Mesenchymal stem cell (in vitro differentiated cells and primary cell): ENCODE results near the gene POLR2C.

ENCODE experiments used
- DNase-seq: peaks from one replicate; pipeline ENCODE4 v3.0.0-alpha.2; 2013
- H2AFZ ChIP-seq: one replicate; pipeline ENCODE4 v1.6.1; 2013; ENCODE audit warnings: low read depth, mild to moderate bottlenecking, control low read depth, inconsistent platforms, low read length, moderate library complexity
- H2AK5ac ChIP-seq: 2 replicates; pipeline ENCODE4 v1.6.1; 2013; ENCODE audit warnings: low read length, moderate library complexity, mild to moderate bottlenecking, inconsistent platforms; ENCODE audit not compliant: severe bottlenecking
- H2BK120ac ChIP-seq: one replicate; pipeline ENCODE4 v1.6.1; 2013; ENCODE audit warnings: low read depth, mild to moderate bottlenecking, inconsistent platforms, low read length, moderate library complexity
- H2BK12ac ChIP-seq, 2 experiments: one replicate each; pipeline ENCODE4 v1.6.1; 2013; ENCODE audit warnings: inconsistent platforms in 2 of 2, low read length in 2 of 2, mild to moderate bottlenecking in 2 of 2, moderate library complexity in 2 of 2, control low read depth in 1 of 2
- H2BK15ac ChIP-seq: one replicate; pipeline ENCODE4 v1.6.1; 2013; ENCODE audit warnings: mild to moderate bottlenecking, low read depth, inconsistent platforms; ENCODE audit not compliant: poor library complexity, severe bottlenecking
- H2BK5ac ChIP-seq: 2 replicates; pipeline ENCODE4 v1.6.1; 2013; ENCODE audit warnings: low read depth, mild to moderate bottlenecking, low read length, control low read depth, inconsistent platforms; ENCODE audit not compliant: poor library complexity, severe bottlenecking
- H3K14ac ChIP-seq, 2 experiments: one replicate each; pipeline ENCODE4 v1.6.1; 2013; ENCODE audit warnings: inconsistent platforms in 2 of 2, low read length in 2 of 2, control low read depth in 1 of 2, mild to moderate bottlenecking in 1 of 2, moderate library complexity in 1 of 2
- H3K18ac ChIP-seq, 2 experiments: one replicate each; pipeline ENCODE4 v1.6.1; 2013; ENCODE audit warnings: inconsistent platforms in 2 of 2, low read length in 2 of 2, control low read depth in 1 of 2, low read depth in 1 of 2, mild to moderate bottlenecking in 1 of 2
- H3K23ac ChIP-seq, 2 experiments: one replicate each; pipeline ENCODE4 v1.6.1; 2013; ENCODE audit warnings: inconsistent platforms in 2 of 2, low read length in 2 of 2, mild to moderate bottlenecking in 2 of 2, moderate library complexity in 2 of 2, control low read depth in 1 of 2
- H3K27ac ChIP-seq: 2 replicates; pipeline ENCODE4 v1.5.1; 2013; ENCODE audit warnings: mild to moderate bottlenecking, moderate library complexity, low read length, control low read depth, inconsistent platforms; ENCODE audit not compliant: poor library complexity, severe bottlenecking
- H3K27me3 ChIP-seq, 2 experiments: 2 replicates each; pipeline versions ENCODE4 v1.6.1 to v1.7.0; 2013; ENCODE audit warnings: low read length in 2 of 2, mild to moderate bottlenecking in 2 of 2, moderate library complexity in 2 of 2, control low read depth in 1 of 2, inconsistent platforms in 1 of 2; ENCODE audit not compliant: control insufficient read depth in 1 of 2, insufficient read depth in 1 of 2
- H3K36me3 ChIP-seq, 2 experiments: 2 replicates each; pipeline versions ENCODE4 v1.6.1 to v1.7.0; 2013; ENCODE audit warnings: low read length in 2 of 2, control low read depth in 1 of 2, inconsistent platforms in 1 of 2, low read depth in 1 of 2, mild to moderate bottlenecking in 1 of 2; ENCODE audit not compliant: insufficient read depth in 2 of 2, control insufficient read depth in 1 of 2
- H3K4ac ChIP-seq, 2 experiments: one replicate each; pipeline ENCODE4 v1.6.1; 2013; ENCODE audit warnings: inconsistent platforms in 2 of 2, low read length in 2 of 2, mild to moderate bottlenecking in 2 of 2, moderate library complexity in 2 of 2, control low read depth in 1 of 2, low read depth in 1 of 2
- H3K4me1 ChIP-seq: 2 replicates; pipeline ENCODE4 v1.6.1; 2013; ENCODE audit warnings: low read depth, low read length, control low read depth; ENCODE audit not compliant: control insufficient read depth, insufficient read depth
- H3K4me2 ChIP-seq: 2 replicates; pipeline ENCODE4 v1.6.1; 2013; ENCODE audit warnings: low read length, mild to moderate bottlenecking, inconsistent platforms; ENCODE audit not compliant: poor library complexity, severe bottlenecking
- H3K4me3 ChIP-seq, 2 experiments: 2 replicates each; pipeline versions ENCODE4 v1.5.1 to v1.7.0; 2013; ENCODE audit warnings: low read length in 2 of 2, mild to moderate bottlenecking in 2 of 2, control low read depth in 1 of 2, low read depth in 1 of 2; ENCODE audit not compliant: insufficient read depth in 1 of 2
- H3K79me1 ChIP-seq: replicated peaks from 2 replicates; pipeline ENCODE4 v1.6.1; 2013; ENCODE audit warnings: mild to moderate bottlenecking, control low read depth, low read length, inconsistent platforms; ENCODE audit not compliant: poor library complexity, severe bottlenecking
- H3K9ac ChIP-seq: 2 replicates; pipeline ENCODE4 v1.7.0; 2013; ENCODE audit warnings: mild to moderate bottlenecking, low read length, moderate library complexity
- H3K9me3 ChIP-seq: 2 replicates; pipeline ENCODE4 v1.7.0; 2013; ENCODE audit warnings: mild to moderate bottlenecking, low read length; ENCODE audit not compliant: control insufficient read depth
- H4K8ac ChIP-seq: one replicate; pipeline ENCODE4 v1.6.1; 2013; ENCODE audit warnings: inconsistent platforms, mild to moderate bottlenecking, low read length, moderate library complexity
- H4K91ac ChIP-seq: one replicate; pipeline ENCODE4 v1.6.1; 2013; ENCODE audit warnings: mild to moderate bottlenecking, low read length, inconsistent platforms
- WGBS: methylation state at CpG from one replicate; pipeline ENCODE4 v1.1.7; 2013; ENCODE audit warnings: mixed read lengths; 5-methylcytosine and 5-hydroxymethylcytosine counted together

The POLR2C gene

DNA sequence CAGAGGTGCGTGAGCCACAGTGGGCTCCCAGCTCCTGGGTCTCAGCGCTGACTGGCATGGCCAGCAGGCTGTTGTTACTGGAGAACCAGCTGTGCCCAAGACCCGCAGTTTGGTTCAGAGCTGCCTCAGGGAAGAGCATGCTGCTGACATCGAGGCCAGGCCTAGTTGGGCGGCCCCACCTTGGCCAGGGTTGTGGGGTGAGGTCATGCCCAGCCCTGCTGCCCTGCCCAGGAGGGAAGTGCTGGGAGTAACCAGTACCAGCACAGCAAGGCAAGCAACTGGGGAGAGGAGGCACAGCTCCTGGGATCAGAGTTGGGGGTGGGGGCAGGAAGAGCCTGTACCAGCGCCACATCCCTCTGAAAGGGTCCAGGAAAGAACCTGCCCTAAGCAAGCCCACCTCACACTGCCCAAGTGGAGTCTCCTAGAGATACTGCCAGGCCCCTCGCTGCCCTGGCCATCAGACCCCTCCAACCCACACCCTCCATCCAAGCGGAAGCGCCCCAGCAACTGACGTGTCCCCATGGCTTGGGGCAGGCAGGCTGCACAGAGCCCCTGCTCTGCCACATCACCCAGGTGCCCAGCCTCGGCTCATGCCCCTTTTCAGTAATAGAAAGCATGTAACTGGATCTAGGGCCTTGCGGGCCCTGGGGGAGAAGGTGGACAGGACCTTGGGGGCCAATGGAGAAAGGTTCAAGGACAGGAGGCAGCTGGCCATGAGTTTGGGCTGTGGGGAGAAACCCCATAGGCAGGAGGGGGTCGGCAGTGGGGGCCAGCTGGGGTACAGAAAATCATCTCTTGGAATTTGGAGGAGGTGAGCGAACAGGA lies 22.8 kb downstream of the POLR2C start:
- H2AK5ac ChIP-seq: peak overlapping the region; percentile 12
- H3K27ac ChIP-seq: no peak overlapping the region
- H3K14ac ChIP-seq: peak overlapping the region in 1 of 2 experiments; percentile 85
- H3K23ac ChIP-seq: no peak overlapping the region
- H4K8ac ChIP-seq: peak overlapping the region; percentile 59
- peaks cover 35% of the 10 kb centered on the region for H3K4me1 ChIP-seq
- H2BK120ac ChIP-seq: no peak overlapping the region
- H4K91ac ChIP-seq: peak overlapping the region; percentile 14
- no peaks in the 10 kb centered on the region for H3K9me3 ChIP-seq
- peak overlapping the region; percentile 83 for H3K4me2 ChIP-seq
- DNase-seq: no peak
- H3K79me1 ChIP-seq: peaks cover 20% of the 10 kb centered on the region
- no peak overlapping the region for H2BK5ac ChIP-seq
- H2AFZ ChIP-seq: peak overlapping the region; percentile 46
- H2BK12ac ChIP-seq: peak overlapping the region in 1 of 2 experiments; percentile 12
- H3K36me3 ChIP-seq: peaks cover 0 to 5% of the 10 kb centered on the region in 2 experiments
- H3K18ac ChIP-seq: peak overlapping the region; percentile 23 to 62
- H3K27me3 ChIP-seq: no peaks in the 10 kb centered on the region
- peak overlapping the region; percentile 89 for H3K9ac ChIP-seq
- peak overlapping the region; percentile 66 to 87 for H3K4me3 ChIP-seq
- WGBS: 44% methylated on average over 14 of the region's 14 CpGs
- peak overlapping the region in 1 of 2 experiments; percentile 29 for H3K4ac ChIP-seq
- H2BK15ac ChIP-seq: peak overlapping the region; percentile 55

DNA sequence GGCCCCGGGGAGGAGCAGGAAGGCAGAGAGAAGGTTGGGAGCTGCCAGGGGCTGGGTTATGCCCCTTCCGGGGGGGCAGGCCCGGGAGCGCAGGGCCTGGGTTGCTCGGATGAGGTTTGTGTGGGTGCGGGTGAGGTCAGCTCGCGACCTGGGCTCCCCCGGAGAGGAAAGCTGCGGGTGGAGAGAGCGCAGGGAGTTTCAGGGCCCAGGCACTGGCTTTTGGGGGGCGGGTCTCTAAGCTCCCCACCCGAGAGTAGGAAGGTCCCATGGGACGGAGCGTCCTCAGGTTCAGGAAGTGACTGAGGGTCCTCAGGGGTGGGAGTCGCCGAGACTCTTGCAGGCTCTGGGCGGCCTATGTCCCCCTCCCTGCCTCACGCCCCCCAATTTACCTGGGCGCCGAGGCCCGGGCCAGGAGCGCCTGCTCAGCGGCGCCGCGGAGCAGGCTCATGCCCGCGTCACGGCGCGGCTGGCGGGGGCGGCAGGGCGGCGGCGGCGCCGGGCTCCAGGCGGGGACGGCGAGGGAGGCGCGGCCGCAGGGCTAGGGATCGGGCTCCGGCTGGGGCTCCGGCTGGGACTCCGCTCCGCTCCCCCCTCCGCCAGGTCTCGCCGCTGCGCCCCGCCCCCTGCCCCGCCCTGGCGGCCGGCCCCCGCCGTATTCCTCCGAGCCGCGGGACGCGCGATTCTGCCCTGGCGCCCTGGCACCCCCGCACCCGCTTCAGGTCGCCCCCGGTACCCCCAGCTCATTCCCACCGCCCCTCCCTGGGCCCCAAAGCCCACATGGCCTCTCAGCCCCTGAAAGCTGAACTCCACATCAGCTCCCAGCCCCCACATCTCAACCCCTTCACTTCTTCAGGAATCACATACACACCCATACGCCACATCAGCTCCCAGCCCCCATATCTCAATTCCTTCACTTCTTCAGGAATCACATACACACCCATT lies 23.7 kb downstream of the POLR2C start, which contains the start of gene DOK4:
TSS of gene DOK4 (minus strand) at position 578 of the 942 bp plus-strand sequence. CDS start 6,986 bp downstream, outside the sequence.
- peaks cover 0 to 5% of the 10 kb centered on the region in 2 experiments for H3K36me3 ChIP-seq
- no peaks in the 10 kb centered on the region for H3K27me3 ChIP-seq
- H3K9ac ChIP-seq: peak within 1 kb of the TSS; percentile 89
- H2BK15ac ChIP-seq: peak within 1 kb of the TSS; percentile 99
- peak within 1 kb of the TSS; percentile 99 for H4K8ac ChIP-seq
- peak within 1 kb of the TSS; percentile 81 to 90 for H3K18ac ChIP-seq
- H3K4me1 ChIP-seq: peaks cover 27% of the 10 kb centered on the region
- peak within 1 kb of the TSS; percentile 92 for H4K91ac ChIP-seq
- H2BK5ac ChIP-seq: no peak within 1 kb of the TSS
- peak within 1 kb of the TSS; percentile 83 for H2AFZ ChIP-seq
- H3K23ac ChIP-seq: peak within 1 kb of the TSS in 1 of 2 experiments; percentile 16
- H2AK5ac ChIP-seq: no peak within 1 kb of the TSS
- peak; percentile 70 for DNase-seq
- H2BK120ac ChIP-seq: peak within 1 kb of the TSS; percentile 65
- H3K9me3 ChIP-seq: no peaks in the 10 kb centered on the region
- H3K79me1 ChIP-seq: peaks cover 16% of the 10 kb centered on the region
- H3K27ac ChIP-seq: no peak within 1 kb of the TSS
- H3K4ac ChIP-seq: peak within 1 kb of the TSS in 1 of 2 experiments; percentile 79
- H2BK12ac ChIP-seq: peak within 1 kb of the TSS; percentile 51 to 93
- H3K4me3 ChIP-seq: peak within 1 kb of the TSS; percentile 66 to 87
- 3% methylated on average over 53 of the region's 73 CpGs for WGBS
- H3K4me2 ChIP-seq: peak within 1 kb of the TSS; percentile 93
- peak within 1 kb of the TSS in 1 of 2 experiments; percentile 85 for H3K14ac ChIP-seq

DNA sequence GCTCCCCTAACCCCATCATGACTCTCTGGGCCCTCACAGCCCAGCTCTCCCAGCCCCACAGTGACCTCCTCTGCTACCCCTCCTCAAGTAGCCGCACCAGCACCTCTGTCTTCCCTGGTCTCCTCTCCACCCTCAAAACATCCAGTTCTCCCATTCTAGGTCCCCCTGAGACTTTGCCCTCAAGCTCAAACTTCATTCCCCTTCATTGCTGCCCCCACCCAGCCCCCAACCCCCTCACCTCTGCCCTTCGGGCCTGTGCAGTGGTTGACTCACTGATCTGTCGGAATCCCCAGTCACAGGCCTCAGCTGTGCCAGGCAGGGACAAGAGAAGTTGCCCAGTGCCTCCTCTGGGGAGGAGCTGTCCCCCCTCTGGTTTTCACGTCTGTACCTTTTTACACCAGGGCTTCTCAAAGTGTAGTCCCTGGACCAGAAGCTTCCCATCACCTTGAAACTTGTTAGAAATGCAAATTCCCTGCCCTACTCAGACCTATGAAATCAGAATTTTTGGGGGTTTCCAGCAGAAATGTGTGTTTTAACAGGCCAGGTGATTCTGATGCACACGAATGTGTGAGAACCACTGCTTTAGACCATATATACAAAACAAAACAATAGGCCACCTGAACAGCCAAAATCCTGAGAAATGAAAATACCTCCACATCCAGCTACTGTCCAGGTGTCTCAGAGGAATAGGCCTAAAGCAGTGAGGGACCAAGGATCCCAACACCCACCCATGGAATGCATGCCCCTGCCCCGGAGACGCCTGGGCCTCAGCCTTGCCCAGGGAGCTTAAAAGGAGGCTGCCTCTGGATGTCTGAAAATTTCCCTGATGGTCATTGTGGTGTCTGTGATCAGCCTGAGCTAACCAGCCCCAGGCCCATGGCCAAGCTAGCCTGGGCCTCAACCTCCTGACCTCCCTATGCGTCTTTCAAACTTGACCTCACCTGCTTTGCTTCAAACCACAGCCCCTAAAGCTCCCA lies 24.7 kb downstream of the POLR2C start:
- WGBS: 61% methylated on average over 8 of the region's 8 CpGs
- H2BK12ac ChIP-seq: peak overlapping the region; percentile 51 to 93
- peaks cover 0 to 5% of the 10 kb centered on the region in 2 experiments for H3K36me3 ChIP-seq

More for the DNA sequence above, 24.7 kb downstream of the POLR2C start:
- Histone ChIP-seq H2BK15ac (peak overlapping the region; percentile 99), H2AFZ (peak overlapping the region; percentile 83), H3K27me3 (no peaks in the 10 kb centered on the region), H3K4ac (peak overlapping the region in 1 of 2 experiments; percentile 4), H3K27ac (no peak overlapping the region), H3K4me2 (peak overlapping the region; percentile 93), H4K8ac (peak overlapping the region; percentile 99), H3K4me1 (peaks cover 27% of the 10 kb centered on the region), H3K9me3 (no peaks in the 10 kb centered on the region), H3K9ac (peak overlapping the region; percentile 59), H3K4me3 (peak overlapping the region in 1 of 2 experiments; percentile 70), H3K18ac (peak overlapping the region; percentile 81 to 90), H4K91ac (peak overlapping the region; percentile 92), H2BK120ac (peak overlapping the region; percentile 65), H3K23ac (no peak overlapping the region), H3K79me1 (peaks cover 16% of the 10 kb centered on the region), H2AK5ac (no peak overlapping the region), H2BK5ac (no peak overlapping the region), H3K14ac (peak overlapping the region in 1 of 2 experiments; percentile 44)
- no peak for DNase-seq
